Mucosa of stomach (tissue), 1 donor: ENCODE data around the gene PRRT1.
"Not testable (repeated sequence)": the region's sequence is repeated elsewhere in the genome, so short reads cannot be mapped to it uniquely, and the experiment has no call there.

Experiments
- H3K27me3 ChIP-seq: one replicate; pipeline ENCODE4 v1.7.0; 2013; ENCODE audit warnings: mild to moderate bottlenecking, low read length; ENCODE audit not compliant: control insufficient read depth, insufficient read depth
- H3K36me3 ChIP-seq: one replicate; pipeline ENCODE4 v1.7.0; 2013; ENCODE audit warnings: low read length; ENCODE audit not compliant: control insufficient read depth, insufficient read depth
- H3K4me1 ChIP-seq: one replicate; pipeline ENCODE4 v1.7.0; 2013; ENCODE audit warnings: mild to moderate bottlenecking, low read length; ENCODE audit not compliant: control insufficient read depth, insufficient read depth
- H3K4me3 ChIP-seq: one replicate; pipeline ENCODE4 v1.7.0; 2013; ENCODE audit warnings: low read length
- H3K9ac ChIP-seq: one replicate; pipeline ENCODE4 v1.7.0; 2013; ENCODE audit warnings: mild to moderate bottlenecking, low read length, moderate library complexity
- H3K9me3 ChIP-seq: one replicate; pipeline ENCODE4 v1.7.0; 2013; ENCODE audit warnings: mild to moderate bottlenecking, low read length, moderate library complexity; ENCODE audit not compliant: control insufficient read depth
- donor health status: Pancreatic carcinoma.

PRRT1 gene

GRCh38 chr6:32192608-32193039 is 40.9 kb upstream of the PRRT1 start, which contains the start of gene GPSM3:
TSS of gene GPSM3 (minus strand) at chr6:32192643. CDS start at chr6:32192513, 130 bp downstream.
- H3K9me3 ChIP-seq: no peaks in the 10 kb centered on the region
- H3K4me1 ChIP-seq: peaks cover 57% of the 10 kb centered on the region
- H3K36me3 ChIP-seq: no peaks in the 10 kb centered on the region
- H3K27me3 ChIP-seq: no peaks in the 10 kb centered on the region
- peak within 1 kb of the TSS; percentile 11 for H3K4me3 ChIP-seq
- H3K9ac ChIP-seq: peak within 1 kb of the TSS; percentile 95

- Histone ChIP-seq H3K4me3 (no peak overlapping the region), H3K27me3 (no peaks in the 10 kb centered on the region), H3K9ac (peak overlapping the region; percentile 95), H3K36me3 (no peaks in the 10 kb centered on the region), H3K4me1 (peaks cover 55% of the 10 kb centered on the region), H3K9me3 (no peaks in the 10 kb centered on the region)
Observed at GRCh38 chr6:32191696-32192607, 40.2 kb upstream of the PRRT1 start.

GRCh38 chr6:32190911-32191677 is 39.4 kb upstream of the PRRT1 start:
- no peaks in the 10 kb centered on the region for H3K27me3 ChIP-seq
- H3K9ac ChIP-seq: peak overlapping the region; percentile 95
- H3K9me3 ChIP-seq: no peaks in the 10 kb centered on the region
- H3K4me3 ChIP-seq: no peak overlapping the region
- H3K4me1 ChIP-seq: peaks cover 54% of the 10 kb centered on the region
- no peaks in the 10 kb centered on the region for H3K36me3 ChIP-seq

GRCh38 chr6:32190054-32190851 is 38.5 kb upstream of the PRRT1 start, which contains the start of gene PBX2:
TSS of gene PBX2 (minus strand) at chr6:32190202. CDS start at chr6:32189915, 287 bp downstream.
- Histone ChIP-seq H3K4me1 (peaks cover 58% of the 10 kb centered on the region), H3K27me3 (no peaks in the 10 kb centered on the region), H3K9me3 (no peaks in the 10 kb centered on the region)

GRCh38 chr6:32189742-32190053 is 38.0 kb upstream of the PRRT1 start:
- Histone ChIP-seq H3K4me1 (peaks cover 53% of the 10 kb centered on the region), H3K27me3 (no peaks in the 10 kb centered on the region), H3K9me3 (no peaks in the 10 kb centered on the region), H3K9ac (peak overlapping the region; percentile 95), H3K4me3 (peak overlapping the region; percentile 66), H3K36me3 (no peaks in the 10 kb centered on the region)

More at GRCh38 chr6:32190054-32190851, 38.5 kb upstream of the PRRT1 start, which contains the start of gene PBX2:
- H3K4me3 ChIP-seq: peak within 1 kb of the TSS; percentile 66
- peak within 1 kb of the TSS; percentile 95 for H3K9ac ChIP-seq
- no peaks in the 10 kb centered on the region for H3K36me3 ChIP-seq

GRCh38 chr6:32189069-32189741 is 37.5 kb upstream of the PRRT1 start:
- H3K9me3 ChIP-seq: no peaks in the 10 kb centered on the region

GRCh38 chr6:32188381-32189068 is 36.8 kb upstream of the PRRT1 start:
- peak overlapping the region; percentile 95 for H3K9ac ChIP-seq
- no peaks in the 10 kb centered on the region for H3K36me3 ChIP-seq
- no peaks in the 10 kb centered on the region for H3K9me3 ChIP-seq
- no peaks in the 10 kb centered on the region for H3K27me3 ChIP-seq
- H3K4me1 ChIP-seq: peaks cover 49% of the 10 kb centered on the region
- peak overlapping the region; percentile 66 for H3K4me3 ChIP-seq

More at GRCh38 chr6:32189069-32189741, 37.5 kb upstream of the PRRT1 start:
- Histone ChIP-seq H3K36me3 (no peaks in the 10 kb centered on the region), H3K4me3 (peak overlapping the region; percentile 66), H3K27me3 (no peaks in the 10 kb centered on the region), H3K4me1 (peaks cover 49% of the 10 kb centered on the region), H3K9ac (peak overlapping the region; percentile 95)

GRCh38 chr6:32187725-32188380 is 36.1 kb upstream of the PRRT1 start:
- peaks cover 45% of the 10 kb centered on the region for H3K4me1 ChIP-seq
- H3K9ac ChIP-seq, H3K36me3 ChIP-seq, H3K4me3 ChIP-seq, H3K27me3 ChIP-seq, H3K9me3 ChIP-seq: not testable (repeated sequence)

GRCh38 chr6:32187009-32187709 is 35.4 kb upstream of the PRRT1 start:
- Histone ChIP-seq H3K4me3 (no peak overlapping the region), H3K27me3 (no peaks in the 10 kb centered on the region), H3K4me1 (peaks cover 38% of the 10 kb centered on the region), H3K36me3 (no peaks in the 10 kb centered on the region), H3K9me3 (no peaks in the 10 kb centered on the region), H3K9ac (no peak overlapping the region)

GRCh38 chr6:32186151-32186840 is 34.6 kb upstream of the PRRT1 start:
- H3K36me3 ChIP-seq, H3K9ac ChIP-seq, H3K4me3 ChIP-seq, H3K9me3 ChIP-seq, H3K27me3 ChIP-seq: not testable (repeated sequence)
- H3K4me1 ChIP-seq: peaks cover 38% of the 10 kb centered on the region
